Ovary (tissue), 3 donors: ENCODE results near the gene DFFA.

Source experiments
- EP300 ChIP-seq: sonication (generic); formaldehyde crosslinking; IDR thresholded peaks from one replicate; pipeline ENCODE4 v1.6.1; 2017; ENCODE audit warnings: antibody characterized with exemption
- POLR2A ChIP-seq: fragments of 450-650 bp; IDR thresholded peaks from one replicate; pipeline ENCODE4 v1.6.1; 2017; ENCODE audit warnings: antibody characterized with exemption, mild to moderate bottlenecking, moderate library complexity
- TF ChIP-seq, protein P1 (sequence below), 3 donors: fragments of 450-650 bp in 2 of 3; fragments of 200-600 bp in 1 of 3; IDR thresholded peaks; one replicate each; pipeline versions ENCODE4 v1.5.1 to v1.8.0; 2016 to 2022; ENCODE audit warnings: antibody characterized with exemption in 3 of 3, mild to moderate bottlenecking in 1 of 3
- donor health status: DM: no; HTN: no; CAD: no.

DNA sequence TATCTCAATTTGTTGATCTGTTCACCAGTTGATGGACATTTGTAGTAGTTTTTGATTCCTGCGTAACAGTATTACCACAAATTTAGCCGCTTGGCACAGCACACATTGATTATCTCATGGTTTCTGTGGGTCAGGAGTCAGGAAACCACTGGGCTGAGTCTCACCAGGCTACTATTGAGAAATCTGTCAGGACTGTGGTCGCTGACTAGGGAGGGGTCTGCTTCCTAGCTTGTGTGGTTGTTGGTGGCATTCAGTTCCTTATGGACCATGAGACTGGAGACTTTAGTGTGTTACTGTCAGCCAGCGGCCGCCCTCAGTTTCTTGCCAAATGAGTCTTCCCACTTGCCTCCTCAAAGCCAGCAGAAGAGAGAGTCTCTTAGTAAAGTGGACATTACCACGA, 12.2 kb upstream of the DFFA start:
- TF ChIP-seq, protein P1, sequence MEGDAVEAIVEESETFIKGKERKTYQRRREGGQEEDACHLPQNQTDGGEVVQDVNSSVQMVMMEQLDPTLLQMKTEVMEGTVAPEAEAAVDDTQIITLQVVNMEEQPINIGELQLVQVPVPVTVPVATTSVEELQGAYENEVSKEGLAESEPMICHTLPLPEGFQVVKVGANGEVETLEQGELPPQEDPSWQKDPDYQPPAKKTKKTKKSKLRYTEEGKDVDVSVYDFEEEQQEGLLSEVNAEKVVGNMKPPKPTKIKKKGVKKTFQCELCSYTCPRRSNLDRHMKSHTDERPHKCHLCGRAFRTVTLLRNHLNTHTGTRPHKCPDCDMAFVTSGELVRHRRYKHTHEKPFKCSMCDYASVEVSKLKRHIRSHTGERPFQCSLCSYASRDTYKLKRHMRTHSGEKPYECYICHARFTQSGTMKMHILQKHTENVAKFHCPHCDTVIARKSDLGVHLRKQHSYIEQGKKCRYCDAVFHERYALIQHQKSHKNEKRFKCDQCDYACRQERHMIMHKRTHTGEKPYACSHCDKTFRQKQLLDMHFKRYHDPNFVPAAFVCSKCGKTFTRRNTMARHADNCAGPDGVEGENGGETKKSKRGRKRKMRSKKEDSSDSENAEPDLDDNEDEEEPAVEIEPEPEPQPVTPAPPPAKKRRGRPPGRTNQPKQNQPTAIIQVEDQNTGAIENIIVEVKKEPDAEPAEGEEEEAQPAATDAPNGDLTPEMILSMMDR (IDR thresholded peaks at IDR 0.05): no peak
- TF ChIP-seq POLR2A: no peak
- TF ChIP-seq EP300: no peak
